NB4 (cell line): ENCODE measurements around the gene PTGFRN.

Experiments
- DNase-seq: peaks from one replicate; pipeline ENCODE4 v3.0.0; 2010; ENCODE audit warnings: low read depth
- H3K4me3 ChIP-seq: one replicate; pipeline ENCODE4 v1.5.1; 2011; ENCODE audit warnings: mild to moderate bottlenecking, low read depth, low read length, moderate library complexity
- MAX ChIP-seq: IDR thresholded peaks from 2 replicates; pipeline ENCODE4 v1.6.1; 2011; ENCODE audit warnings: low read depth, low read length
- MYC ChIP-seq: IDR thresholded peaks from 2 replicates; pipeline ENCODE4 v1.6.1; 2011; ENCODE audit warnings: low read depth, low read length
- POLR2A ChIP-seq: IDR thresholded peaks from 2 replicates; pipeline ENCODE4 v1.6.1; 2011; ENCODE audit warnings: mild to moderate bottlenecking; ENCODE audit not compliant: insufficient read length; ENCODE audit errors: extremely low read depth
- TF ChIP-seq, protein P1 (sequence below): IDR thresholded peaks from one replicate; pipeline ENCODE4 v1.5.1; 2012; ENCODE audit warnings: low read depth, low read length

Gene PTGFRN

DNA sequence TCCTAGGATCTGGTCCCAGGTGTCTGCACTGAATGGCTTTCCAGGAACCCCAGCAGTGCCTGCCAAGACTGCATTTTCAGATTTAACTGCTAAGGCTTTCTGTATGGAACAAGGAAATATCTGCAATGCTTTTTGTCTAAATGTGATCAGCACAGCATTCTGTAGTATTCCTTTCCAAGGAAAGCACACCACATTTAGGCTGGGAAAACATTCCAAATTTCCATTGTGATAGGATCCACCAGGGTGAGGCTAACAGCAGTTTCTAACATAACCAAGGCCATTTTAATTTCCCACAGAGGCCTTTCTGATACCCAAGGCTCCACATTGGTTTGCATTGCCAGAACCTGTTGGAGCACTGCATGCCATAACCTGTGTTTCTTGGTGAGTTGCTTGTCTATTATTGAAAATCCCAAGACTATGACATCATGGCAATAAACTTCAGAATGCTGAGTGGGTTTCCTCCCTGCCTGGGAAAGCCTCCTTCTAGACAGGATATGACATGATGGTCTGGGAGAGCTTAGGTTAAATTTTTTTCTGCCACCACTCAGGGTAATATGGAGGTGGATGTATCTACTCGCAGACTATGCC lies 23.3 kb upstream of the PTGFRN start:
- no peak for DNase-seq
- TF ChIP-seq, protein P1, sequence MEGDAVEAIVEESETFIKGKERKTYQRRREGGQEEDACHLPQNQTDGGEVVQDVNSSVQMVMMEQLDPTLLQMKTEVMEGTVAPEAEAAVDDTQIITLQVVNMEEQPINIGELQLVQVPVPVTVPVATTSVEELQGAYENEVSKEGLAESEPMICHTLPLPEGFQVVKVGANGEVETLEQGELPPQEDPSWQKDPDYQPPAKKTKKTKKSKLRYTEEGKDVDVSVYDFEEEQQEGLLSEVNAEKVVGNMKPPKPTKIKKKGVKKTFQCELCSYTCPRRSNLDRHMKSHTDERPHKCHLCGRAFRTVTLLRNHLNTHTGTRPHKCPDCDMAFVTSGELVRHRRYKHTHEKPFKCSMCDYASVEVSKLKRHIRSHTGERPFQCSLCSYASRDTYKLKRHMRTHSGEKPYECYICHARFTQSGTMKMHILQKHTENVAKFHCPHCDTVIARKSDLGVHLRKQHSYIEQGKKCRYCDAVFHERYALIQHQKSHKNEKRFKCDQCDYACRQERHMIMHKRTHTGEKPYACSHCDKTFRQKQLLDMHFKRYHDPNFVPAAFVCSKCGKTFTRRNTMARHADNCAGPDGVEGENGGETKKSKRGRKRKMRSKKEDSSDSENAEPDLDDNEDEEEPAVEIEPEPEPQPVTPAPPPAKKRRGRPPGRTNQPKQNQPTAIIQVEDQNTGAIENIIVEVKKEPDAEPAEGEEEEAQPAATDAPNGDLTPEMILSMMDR: no peak
- TF ChIP-seq MAX (no peak), POLR2A (no peak), MYC (no peak)
- no peak overlapping the region for H3K4me3 ChIP-seq

DNA sequence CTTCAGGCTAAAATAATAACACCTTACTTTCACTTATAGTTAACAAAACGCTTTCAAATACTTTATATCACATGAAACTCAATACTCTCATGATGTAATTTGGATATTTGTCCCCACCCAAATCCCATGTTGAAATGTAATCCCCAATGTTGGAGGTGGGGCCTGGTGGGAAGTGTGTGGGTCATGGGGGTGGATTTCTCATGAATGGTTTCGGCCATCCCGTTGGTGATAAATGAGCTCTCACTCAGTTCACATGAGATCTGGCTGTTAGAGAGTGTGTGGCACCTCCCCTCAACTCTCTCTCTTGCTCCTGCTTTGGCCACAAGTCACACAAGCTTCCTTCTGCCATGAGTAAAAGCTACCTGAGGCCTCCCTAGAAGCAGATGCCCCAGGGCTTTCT lies 22.5 kb upstream of the PTGFRN start:
- no peak for DNase-seq
- TF ChIP-seq MYC (no peak), MAX (no peak), POLR2A (no peak)
- TF ChIP-seq, protein P1: no peak

DNA sequence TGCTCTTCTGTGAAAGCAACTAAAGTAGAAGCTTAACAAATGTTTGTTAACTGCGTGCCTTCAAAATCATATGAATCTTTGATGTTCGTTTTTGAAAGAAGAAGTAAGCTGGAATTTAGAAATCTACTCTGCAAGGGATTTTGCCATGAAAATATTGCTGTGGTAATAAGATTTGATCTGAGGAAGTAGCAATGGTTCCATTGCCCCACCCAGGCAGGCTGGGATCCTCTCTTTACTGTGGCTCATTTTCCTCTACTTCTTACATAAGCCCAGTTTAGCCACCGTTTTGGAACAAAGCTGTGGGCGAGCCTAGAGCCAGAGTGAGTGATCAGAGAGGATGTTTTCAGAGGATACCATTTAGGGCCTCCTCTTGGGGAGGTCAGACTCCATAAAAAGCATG lies 20.3 kb upstream of the PTGFRN start:
- H3K4me3 ChIP-seq: no peak overlapping the region
- DNase-seq: no peak
- TF ChIP-seq MYC: no peak
- TF ChIP-seq MAX: no peak
- TF ChIP-seq, protein P1: no peak
- no peak for TF ChIP-seq POLR2A

More for the DNA sequence above, 22.5 kb upstream of the PTGFRN start:
- H3K4me3 ChIP-seq: no peak overlapping the region

- no peak for DNase-seq
- H3K4me3 ChIP-seq: no peak overlapping the region
- TF ChIP-seq, protein P1: no peak
- no peak for TF ChIP-seq MYC
Measured at GRCh38 chr1:116891396-116892079, 18.2 kb upstream of the PTGFRN start.

GRCh38 chr1:116895073-116895472 lies 14.6 kb upstream of the PTGFRN start:
- TF ChIP-seq, protein P1: no peak
- no peak for TF ChIP-seq MYC
- no peak for TF ChIP-seq POLR2A
- TF ChIP-seq MAX: no peak
- H3K4me3 ChIP-seq: no peak overlapping the region
- DNase-seq: no peak

- TF ChIP-seq POLR2A (no peak), MAX (no peak)
- DNase-seq: no peak
- no peak overlapping the region for H3K4me3 ChIP-seq
Measured at GRCh38 chr1:116899529-116899928, 10.2 kb upstream of the PTGFRN start.
